Activated CD4-positive, CD25-positive, alpha-beta regulatory T cell treated with anti-CD3 and anti-CD28 coated beads, Interleukin-2, amount 50 U/mL, for 16 hours (primary cell): ENCODE measurements around the gene CDRT15L2.
"Not testable (repeated sequence)": the region's sequence is repeated elsewhere in the genome, so short reads cannot be mapped to it uniquely, and the experiment has no call there.

Source experiments
- DNase-seq: peaks from one replicate; pipeline ENCODE4 v3.0.0-alpha.2; 2020; ENCODE audit warnings: low read depth, low spot score

CDRT15L2 gene

GRCh38 chr17:20573216-20573615 lies 6.3 kb upstream of the CDRT15L2 start:
- DNase-seq, result not testable (repeated sequence)

- not testable (repeated sequence) for DNase-seq
Observed at GRCh38 chr17:20575071-20575470, 4.5 kb upstream of the CDRT15L2 start.

DNA sequence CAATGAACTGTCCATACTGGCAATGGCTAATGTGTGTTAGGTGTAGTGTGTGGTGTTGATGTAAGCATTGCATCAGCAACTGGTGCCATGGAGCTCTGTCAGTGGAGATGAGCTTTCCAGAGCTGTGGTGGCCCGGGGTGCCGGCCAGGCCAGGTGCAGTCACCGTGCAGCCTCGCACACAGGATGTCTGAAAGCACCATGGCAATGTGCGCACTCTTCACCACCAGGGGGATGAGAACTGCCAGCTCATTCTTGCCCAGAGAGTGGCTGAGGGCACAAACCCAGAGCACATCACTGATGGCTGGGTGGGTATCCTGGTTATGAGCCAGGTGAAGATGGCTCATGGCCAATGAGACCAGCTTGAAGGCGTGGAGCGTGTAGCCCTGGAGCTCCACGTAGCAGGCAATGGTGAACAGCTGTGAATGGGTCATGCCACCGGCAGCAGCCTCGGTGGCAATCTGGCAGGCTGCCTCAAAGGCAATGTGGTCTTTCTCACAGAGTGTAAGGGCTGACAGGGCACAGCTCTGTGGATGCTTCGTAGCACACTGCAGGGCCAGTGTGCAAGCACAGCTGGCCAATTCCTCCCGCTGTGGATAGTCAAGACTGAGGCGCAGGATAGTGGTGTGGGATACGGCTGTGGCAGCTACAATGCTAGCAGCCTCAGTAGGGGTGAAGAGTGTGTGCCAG lies 4.5 kb downstream of the CDRT15L2 start:
- not testable (repeated sequence) for DNase-seq

DNA sequence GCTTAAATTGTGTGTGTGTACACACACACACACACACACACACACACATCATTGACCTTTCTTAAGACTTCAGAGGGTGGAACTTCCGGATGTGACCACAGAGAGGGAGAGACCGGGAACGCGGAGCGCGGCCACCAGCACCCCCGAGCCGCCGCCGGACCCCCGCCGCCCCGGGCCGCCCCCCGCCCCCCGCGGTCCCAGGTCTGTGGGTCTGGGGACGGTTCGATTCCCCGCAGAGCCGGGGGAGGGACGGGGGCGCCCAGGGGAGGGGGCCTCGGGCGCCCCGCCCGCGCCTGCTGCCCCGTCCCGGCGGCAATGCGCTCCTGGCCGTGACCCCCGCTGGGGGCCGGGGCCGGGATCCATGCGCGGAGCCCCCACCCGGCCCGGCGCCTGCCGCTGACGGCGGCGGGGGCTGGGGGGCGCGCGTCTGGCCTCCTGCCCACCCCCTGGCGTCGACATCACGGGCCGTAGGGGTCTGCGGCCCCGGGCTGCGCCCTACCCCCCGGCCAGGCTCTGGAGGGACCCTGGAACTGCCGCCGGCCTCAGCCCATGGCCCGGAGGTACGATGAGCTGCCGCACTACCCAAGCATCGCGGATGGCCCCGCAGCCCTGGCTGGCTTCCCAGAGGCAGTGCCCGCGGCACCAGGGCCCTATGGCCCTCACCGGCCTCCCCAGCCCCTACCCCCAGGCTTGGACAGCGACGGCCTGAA lies 9.4 kb downstream of the CDRT15L2 start:
- not testable (repeated sequence) for DNase-seq

DNA sequence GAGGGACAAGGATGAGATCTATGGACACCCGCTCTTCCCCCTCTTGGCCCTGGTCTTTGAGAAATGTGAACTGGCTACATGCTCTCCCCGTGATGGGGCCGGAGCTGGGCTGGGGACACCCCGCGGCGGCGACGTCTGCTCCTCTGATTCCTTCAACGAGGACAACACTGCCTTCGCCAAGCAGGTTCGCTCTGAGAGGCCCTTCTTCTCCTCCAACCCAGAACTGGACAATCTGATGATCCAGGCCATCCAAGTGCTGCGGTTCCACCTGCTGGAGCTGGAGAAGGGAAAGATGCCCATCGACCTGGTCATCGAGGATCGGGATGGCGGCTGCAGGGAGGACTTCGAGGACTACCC lies 9.9 kb downstream of the CDRT15L2 start:
- DNase-seq, result not testable (repeated sequence)

GRCh38 chr17:20591040-20591439 lies 11.5 kb downstream of the CDRT15L2 start:
- DNase-seq, result not testable (repeated sequence)

GRCh38 chr17:20605568-20605967 lies 26.0 kb downstream of the CDRT15L2 start:
- DNase-seq, result not testable (repeated sequence)

DNA sequence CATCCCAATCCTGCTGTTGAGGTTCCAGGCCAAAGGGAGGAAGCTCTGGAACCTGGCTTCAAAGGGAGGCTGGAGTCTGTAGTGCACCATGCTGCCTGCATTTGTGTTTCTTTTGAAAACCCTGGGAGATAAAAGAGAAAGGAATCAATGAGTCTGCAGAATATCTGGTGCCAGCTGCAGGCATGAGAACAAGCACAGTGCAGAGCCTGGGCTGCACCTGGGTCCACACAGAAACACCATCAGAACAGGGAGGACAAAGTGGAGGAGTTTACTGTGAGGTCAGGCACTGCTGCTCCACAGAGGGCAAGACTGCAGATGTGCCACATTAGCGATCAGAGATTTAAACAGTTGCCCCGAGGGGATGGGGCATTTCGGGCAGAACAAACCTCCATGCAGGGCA lies 30.0 kb downstream of the CDRT15L2 start:
- not testable (repeated sequence) for DNase-seq

DNA sequence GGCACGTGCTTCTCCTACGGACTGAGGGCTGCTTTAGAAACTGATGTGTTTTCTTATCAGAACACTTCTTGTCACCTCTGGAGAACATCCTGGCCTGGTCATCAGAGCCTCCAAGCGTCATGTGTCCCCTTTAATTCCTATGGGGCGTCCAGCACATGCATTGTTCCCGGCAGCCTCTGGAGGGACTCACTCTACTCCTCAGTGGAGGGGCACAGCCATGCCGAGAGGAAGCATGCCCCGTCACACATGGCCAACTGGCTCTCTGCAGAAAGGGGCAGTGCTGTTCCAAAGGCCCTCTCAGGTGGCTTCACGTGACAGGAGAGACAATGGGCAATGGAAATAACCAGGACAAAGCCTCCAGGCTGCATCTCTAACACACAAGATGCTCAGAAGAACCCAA lies 31.8 kb downstream of the CDRT15L2 start:
- DNase-seq, result no peak

- DNase-seq, result no peak
Observed at GRCh38 chr17:20612635-20613034, 33.1 kb downstream of the CDRT15L2 start.

- DNase-seq, result no peak
Observed at GRCh38 chr17:20613248-20613647, 33.7 kb downstream of the CDRT15L2 start.

GRCh38 chr17:20613905-20614304 lies 34.4 kb downstream of the CDRT15L2 start:
- DNase-seq, result no peak

- DNase-seq, result not testable (repeated sequence)
Observed at GRCh38 chr17:20615461-20615860, 35.9 kb downstream of the CDRT15L2 start.
